Prostate gland (tissue), 2 donors: ENCODE results near the gene FOXI1.

Source experiments
- POLR2A ChIP-seq: fragments of 450-650 bp; IDR thresholded peaks from one replicate; pipeline ENCODE4 v1.6.1; 2016; ENCODE audit warnings: antibody characterized with exemption, mild to moderate bottlenecking
- TF ChIP-seq, protein P1 (sequence below), 4 experiments: fragments of 200-600 bp in 2 of 4; fragments of 450-650 bp in 2 of 4; sonication (generic) in 2 of 4; IDR thresholded peaks; 1 replicate in 3 of 4; 2 replicates in 1 of 4; pipeline ENCODE4 v1.5.1; 2016 to 2019; ENCODE audit warnings: antibody characterized with exemption in 4 of 4, mild to moderate bottlenecking in 2 of 4, moderate library complexity in 2 of 4

DNA sequence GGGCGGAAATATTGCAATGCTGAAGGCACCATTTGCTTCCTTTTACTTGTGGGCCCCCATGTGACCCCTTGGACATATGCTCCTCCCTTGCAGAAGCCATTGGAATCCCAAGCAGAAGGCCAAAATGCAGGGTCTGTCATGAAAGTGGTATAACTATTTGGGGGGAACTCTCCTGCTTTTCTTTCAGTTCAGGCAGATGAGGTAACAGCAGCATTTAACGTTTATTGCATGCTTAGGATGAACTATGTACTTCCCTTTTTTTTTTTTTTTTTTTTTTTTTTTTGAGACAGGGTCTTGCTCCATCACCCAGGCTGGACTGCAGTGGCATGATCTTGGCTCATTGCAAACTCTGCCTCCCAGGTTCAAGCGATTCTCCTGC is 7.8 kb downstream of the FOXI1 start:
- TF ChIP-seq, protein P1, sequence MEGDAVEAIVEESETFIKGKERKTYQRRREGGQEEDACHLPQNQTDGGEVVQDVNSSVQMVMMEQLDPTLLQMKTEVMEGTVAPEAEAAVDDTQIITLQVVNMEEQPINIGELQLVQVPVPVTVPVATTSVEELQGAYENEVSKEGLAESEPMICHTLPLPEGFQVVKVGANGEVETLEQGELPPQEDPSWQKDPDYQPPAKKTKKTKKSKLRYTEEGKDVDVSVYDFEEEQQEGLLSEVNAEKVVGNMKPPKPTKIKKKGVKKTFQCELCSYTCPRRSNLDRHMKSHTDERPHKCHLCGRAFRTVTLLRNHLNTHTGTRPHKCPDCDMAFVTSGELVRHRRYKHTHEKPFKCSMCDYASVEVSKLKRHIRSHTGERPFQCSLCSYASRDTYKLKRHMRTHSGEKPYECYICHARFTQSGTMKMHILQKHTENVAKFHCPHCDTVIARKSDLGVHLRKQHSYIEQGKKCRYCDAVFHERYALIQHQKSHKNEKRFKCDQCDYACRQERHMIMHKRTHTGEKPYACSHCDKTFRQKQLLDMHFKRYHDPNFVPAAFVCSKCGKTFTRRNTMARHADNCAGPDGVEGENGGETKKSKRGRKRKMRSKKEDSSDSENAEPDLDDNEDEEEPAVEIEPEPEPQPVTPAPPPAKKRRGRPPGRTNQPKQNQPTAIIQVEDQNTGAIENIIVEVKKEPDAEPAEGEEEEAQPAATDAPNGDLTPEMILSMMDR (IDR thresholded peaks at IDR 0.05), result no peak
- TF ChIP-seq POLR2A, result no peak
